AG04449 (cell line): Measurements from ENCODE around the gene ZNF174.
A peak's percentile ranks its signal among the peaks of the same experiment; 100 is the strongest.

Experiments
- CTCF ChIA-PET: fragments of 350-600 bp; formaldehyde crosslinking; extraction: SDS; loops from one replicate; lab custom pipeline; 2021; ENCODE audit warnings: antibody characterized with exemption; lab: Yijun Ruan, JAX
- POLR2A ChIA-PET: fragments of 400-600, 350-600 bp; formaldehyde crosslinking; extraction: SDS; loops from one replicate; lab custom pipeline; 2020; ENCODE audit warnings: antibody characterized with exemption, inconsistent platforms; lab: Yijun Ruan, JAX
- DNase-seq: peaks from one replicate; pipeline ENCODE4 v3.0.0-alpha.2; 2010; ENCODE audit warnings: low read depth, low spot score
- H3K4me3 ChIP-seq: 2 replicates; pipeline ENCODE4 v1.5.1; 2011; ENCODE audit warnings: low read depth, mild to moderate bottlenecking, control low read depth, low read length
- CTCF ChIP-seq: IDR thresholded peaks from one replicate; pipeline ENCODE4 v1.5.1; 2011; ENCODE audit warnings: mild to moderate bottlenecking, moderate library complexity, low read length, control low read depth, inconsistent platforms; ENCODE audit not compliant: insufficient read depth; ENCODE audit errors: missing control alignments

Gene ZNF174

DNA sequence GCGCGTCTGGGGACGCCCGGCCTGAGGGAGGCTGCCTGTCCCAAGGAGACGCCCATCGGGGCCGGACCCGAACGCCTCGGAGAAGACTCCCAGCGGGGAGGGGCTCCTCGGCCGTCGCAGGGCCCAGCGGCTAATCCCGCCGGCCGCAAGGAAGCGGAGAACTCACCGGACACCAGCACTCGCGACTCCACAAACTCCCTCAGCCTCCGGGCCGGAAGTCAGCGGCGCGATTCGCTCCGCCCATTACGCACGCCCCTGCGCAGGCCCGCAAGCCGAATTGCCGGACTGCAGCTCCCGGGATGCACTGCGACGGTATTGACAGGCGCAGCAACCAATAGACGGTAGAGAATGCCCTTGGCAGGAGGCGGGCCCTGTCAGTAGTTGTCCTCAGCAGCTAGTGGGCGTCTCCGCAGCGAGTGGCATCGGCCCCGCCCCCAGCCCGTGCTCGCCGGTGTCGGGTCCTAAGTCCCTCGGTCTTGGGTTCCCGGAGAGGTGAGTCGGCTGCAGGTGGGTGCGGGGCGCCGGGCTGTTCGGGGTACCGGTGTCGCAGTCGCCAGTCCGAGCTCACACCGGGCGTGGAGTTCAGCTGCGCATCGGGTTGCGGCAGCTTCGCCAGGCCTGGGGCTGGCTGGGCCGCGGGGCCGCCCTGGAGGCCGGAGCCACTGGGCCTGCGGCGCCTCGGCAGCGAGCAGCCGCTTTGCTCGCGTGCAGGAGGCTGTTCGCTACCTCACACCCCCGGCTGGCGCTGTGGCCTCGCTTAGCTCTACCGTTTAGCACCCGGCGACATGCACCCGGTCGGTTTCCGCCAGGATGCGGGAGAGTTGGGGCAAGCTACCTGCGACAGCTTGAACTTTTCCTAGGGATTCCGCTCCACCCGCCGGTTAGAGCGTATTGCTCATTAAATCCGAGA lies at the start of gene ZNF174, which contains the start of gene ZSCAN32:
Gene ZNF174 (plus strand): TSS at position 437 of the 910 bp plus-strand sequence. CDS start 790 bp downstream, outside the sequence.
Gene ZSCAN32 (minus strand): TSS at position 226 of the 910 bp plus-strand sequence. CDS start 3,447 bp downstream, outside the sequence.
- peak; percentile 94 for DNase-seq
- no peak for TF ChIP-seq CTCF
- H3K4me3 ChIP-seq, result peak within 1 kb of the TSS; percentile 92
- ChIA-PET POLR2A (interaction anchor here (0.9 to 2.7 kb wide), 4 partner anchors 13 to 118 kb away, joined by 4 to 13 read pairs (median 4); partner anchors contain the start of genes NAA60 and ZNF597), CTCF (interaction anchor here (1.4 kb wide), 1 partner anchor 8 kb away, joined by 3 read pairs; no protein-coding TSS in a partner anchor)

GRCh38 chr16:3355589-3355988 lies 45.4 kb upstream of the ZNF174 start, which contains the start of gene OR2C1:
Gene OR2C1 (plus strand): TSS chr16:3355889. CDS start chr16:3355941, 52 bp downstream.
- H3K4me3 ChIP-seq, result no peak within 1 kb of the TSS
- TF ChIP-seq CTCF, result no peak
- no peak for DNase-seq
- ChIA-PET POLR2A (no interaction called here), CTCF (no interaction called here)

GRCh38 chr16:3356118-3356517 lies 44.9 kb upstream of the ZNF174 start:
- no peak for TF ChIP-seq CTCF
- no peak overlapping the region for H3K4me3 ChIP-seq
- POLR2A ChIA-PET, result no interaction called here
- no peak for DNase-seq
- CTCF ChIA-PET, result no interaction called here

DNA sequence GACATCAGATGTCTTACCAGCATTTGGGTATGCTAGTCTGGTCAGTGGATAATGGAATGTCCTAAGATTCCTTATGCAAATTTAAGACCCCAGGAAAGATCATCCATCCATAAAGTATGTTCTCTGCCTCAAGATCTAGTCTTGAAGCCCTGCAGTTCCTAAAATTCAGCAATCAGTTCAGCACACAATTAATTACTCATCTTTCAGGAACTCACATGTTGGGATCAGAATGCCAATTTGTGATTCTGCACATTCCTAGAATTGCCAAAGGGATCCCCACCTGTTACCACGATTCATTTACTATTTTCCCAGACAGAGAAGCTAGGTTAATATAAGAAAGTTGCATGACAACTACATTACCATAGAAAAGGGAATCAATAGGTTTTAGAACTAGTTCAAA lies 42.1 kb upstream of the ZNF174 start:
- ChIA-PET POLR2A (no interaction called here), CTCF (no interaction called here)
- H3K4me3 ChIP-seq, result no peak overlapping the region
- no peak for DNase-seq
- TF ChIP-seq CTCF, result no peak

GRCh38 chr16:3362931-3363330 lies 38.1 kb upstream of the ZNF174 start:
- no peak for TF ChIP-seq CTCF
- CTCF ChIA-PET, result no interaction called here

DNA sequence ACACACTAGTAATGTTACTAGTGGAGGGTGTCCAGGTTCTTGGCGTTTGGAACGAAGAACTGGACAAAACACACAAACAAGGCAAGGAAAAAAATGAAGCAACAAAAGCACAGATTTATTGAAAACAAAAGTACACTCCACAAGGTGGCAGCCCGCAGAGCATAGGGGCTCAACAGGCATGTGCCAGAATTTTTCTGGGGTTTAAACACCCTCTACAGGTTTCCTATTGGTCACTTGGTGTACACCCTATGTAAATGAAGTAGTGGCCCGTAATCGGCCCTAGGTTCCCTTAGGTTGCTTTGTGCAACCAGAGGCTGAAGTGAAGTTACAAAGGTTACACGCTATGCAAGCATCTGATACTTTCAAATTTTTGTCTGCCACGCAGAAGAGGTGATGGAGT lies 37.2 kb upstream of the ZNF174 start:
- TF ChIP-seq CTCF, result no peak
- POLR2A ChIA-PET, result no interaction called here
- CTCF ChIA-PET, result no interaction called here
- no peak overlapping the region for H3K4me3 ChIP-seq
- DNase-seq, result no peak

More at GRCh38 chr16:3362931-3363330, 38.1 kb upstream of the ZNF174 start:
- H3K4me3 ChIP-seq, result no peak overlapping the region
- POLR2A ChIA-PET, result no interaction called here
- no peak for DNase-seq
